ENCODE results near the gene ZNF436.

- TF ChIP-seq, protein P1, sequence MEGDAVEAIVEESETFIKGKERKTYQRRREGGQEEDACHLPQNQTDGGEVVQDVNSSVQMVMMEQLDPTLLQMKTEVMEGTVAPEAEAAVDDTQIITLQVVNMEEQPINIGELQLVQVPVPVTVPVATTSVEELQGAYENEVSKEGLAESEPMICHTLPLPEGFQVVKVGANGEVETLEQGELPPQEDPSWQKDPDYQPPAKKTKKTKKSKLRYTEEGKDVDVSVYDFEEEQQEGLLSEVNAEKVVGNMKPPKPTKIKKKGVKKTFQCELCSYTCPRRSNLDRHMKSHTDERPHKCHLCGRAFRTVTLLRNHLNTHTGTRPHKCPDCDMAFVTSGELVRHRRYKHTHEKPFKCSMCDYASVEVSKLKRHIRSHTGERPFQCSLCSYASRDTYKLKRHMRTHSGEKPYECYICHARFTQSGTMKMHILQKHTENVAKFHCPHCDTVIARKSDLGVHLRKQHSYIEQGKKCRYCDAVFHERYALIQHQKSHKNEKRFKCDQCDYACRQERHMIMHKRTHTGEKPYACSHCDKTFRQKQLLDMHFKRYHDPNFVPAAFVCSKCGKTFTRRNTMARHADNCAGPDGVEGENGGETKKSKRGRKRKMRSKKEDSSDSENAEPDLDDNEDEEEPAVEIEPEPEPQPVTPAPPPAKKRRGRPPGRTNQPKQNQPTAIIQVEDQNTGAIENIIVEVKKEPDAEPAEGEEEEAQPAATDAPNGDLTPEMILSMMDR (conservative IDR thresholded peaks at IDR 0.05): no peak
- TF ChIP-seq ZFX (IDR thresholded peaks at IDR 0.05): no peak
These were observed 22.7 kb upstream of the ZNF436 start for GRCh38 chr1:23392125-23392855.
